ENCODE data around the gene CPNE6. TPM values are rescaled to one million over a fixed set of nuclear protein-coding genes. Genes with fewer than 3 reads are reported as not detected.

CPNE6 gene
- total and polyA plus RNA-seq, 2 of the 13 experiments (the other 11 are each of a cell fraction or from before 2014, with no cell fraction given) = not detected

DNA sequence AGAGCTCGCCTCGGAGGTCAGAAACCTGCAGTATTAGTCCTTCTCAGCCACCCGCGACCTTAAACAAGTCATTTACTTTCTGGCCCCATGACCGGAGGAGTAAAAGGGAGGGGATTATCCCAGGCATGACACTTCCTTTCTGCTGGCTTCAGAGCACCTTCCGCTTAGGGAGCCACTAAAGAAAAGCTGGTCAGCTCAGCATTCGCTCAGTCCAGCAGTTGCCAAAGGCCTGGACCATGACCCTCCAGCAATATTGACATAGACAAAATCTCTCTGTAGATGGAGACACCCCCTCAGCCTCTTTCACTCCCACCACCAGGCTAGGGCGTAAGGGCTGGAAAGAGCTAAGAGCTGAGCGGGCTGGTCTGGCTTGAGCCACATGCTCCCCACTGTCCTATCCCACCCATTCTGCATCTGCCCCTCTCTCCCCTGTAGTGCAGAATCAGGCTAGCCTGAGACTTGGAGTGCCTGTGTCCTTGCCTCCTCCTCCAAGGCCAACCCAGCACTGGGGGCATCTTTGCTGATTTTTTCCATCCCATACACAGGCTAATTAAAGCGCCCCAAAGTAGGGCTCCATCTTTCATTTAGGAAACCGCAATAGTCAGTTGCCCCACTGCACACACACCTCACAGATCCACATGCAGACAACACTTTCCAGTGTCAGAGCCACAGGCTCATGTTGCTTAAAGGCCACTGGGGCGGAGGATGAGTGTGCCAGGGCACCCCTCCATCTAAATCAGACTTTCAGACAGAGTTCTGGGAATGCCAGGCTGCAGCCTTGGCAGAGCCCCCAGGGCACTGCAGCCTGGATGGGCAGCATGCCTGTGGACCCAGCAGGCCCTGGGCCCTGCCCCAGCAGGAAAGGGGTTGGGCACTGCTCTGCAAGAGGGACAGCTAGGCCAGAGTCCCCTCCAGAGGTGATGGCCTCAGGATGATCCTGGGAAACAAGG lies 4.0 kb upstream of the CPNE6 start (continued):
- TF ChIP-seq ZNF556 (CRISPR knock-in tag; IDR thresholded peaks at IDR 0.05; ENCODE audit: borderline replicate concordance) (no peak), TAF15 (IDR thresholded peaks at IDR 0.05; ENCODE audit: low read depth, low read length, poor library complexity, severe bottlenecking) (no peak), RFXAP (CRISPR knock-in tag; IDR thresholded peaks at IDR 0.05; ENCODE audit: borderline replicate concordance) (peak; percentile 39; the same call in 1 of the 2 replicates), ZNF33B (CRISPR knock-in tag; IDR thresholded peaks at IDR 0.05) (0 out of 2 replicates have a peak, but pooled peaks have one; percentile 67), ZNF781 (CRISPR knock-in tag; IDR thresholded peaks at IDR 0.05; ENCODE audit: borderline replicate concordance, not compliant biosample characterization) (peak; percentile 68), NR2F6 (IDR thresholded peaks at IDR 0.05) (no peak), NR2F6 (CRISPR knock-in tag; IDR thresholded peaks at IDR 0.05) (0 out of 2 replicates have a peak, but pooled peaks have one; percentile 21), MAFK (conservative IDR thresholded peaks at IDR 0.05 in 1 of 2, IDR thresholded peaks at IDR 0.05 in 1 of 2; ENCODE audit: low read length in 2 of 2) (0 out of 4 replicates have a peak, but pooled peaks of 1 of the 2 experiments have one; percentile 8), RFXANK (CRISPR knock-in tag; IDR thresholded peaks at IDR 0.05) (no peak), ZNF441 (CRISPR knock-in tag; IDR thresholded peaks at IDR 0.05; ENCODE audit: borderline replicate concordance) (no peak), ZNF766 (CRISPR knock-in tag; IDR thresholded peaks at IDR 0.05; ENCODE audit: borderline replicate concordance) (0 out of 2 replicates have a peak, but pooled peaks have one; percentile 10), POLR2AphosphoS2 (IDR thresholded peaks at IDR 0.05; ENCODE audit: low read depth, low read length) (no peak), KAT7 (CRISPR knock-in tag; IDR thresholded peaks at IDR 0.05; ENCODE audit: borderline replicate concordance) (no peak), ZNF296 (CRISPR knock-in tag; conservative IDR thresholded peaks at IDR 0.05) (peak; percentile 68; the same call in 1 of the 2 replicates), MATR3 (CRISPR knock-in tag; IDR thresholded peaks at IDR 0.05) (no peak), HNRNPK (IDR thresholded peaks at IDR 0.05; ENCODE audit: low read depth, low read length, poor library complexity, severe bottlenecking) (no peak), YY1 (IDR thresholded peaks at IDR 0.05; ENCODE audit: insufficient read depth, insufficient replicate concordance, low read depth, low read length) (peak; percentile 24), NR2F2 (IDR thresholded peaks at IDR 0.05; ENCODE audit: borderline replicate concordance, low read depth) (no peak), AKAP8 (CRISPR knock-in tag; IDR thresholded peaks at IDR 0.05) (0 out of 2 replicates have a peak, but pooled peaks have one; percentile 22), ZMYM4 (CRISPR knock-in tag; IDR thresholded peaks at IDR 0.05) (peak; percentile 55; the same call in 1 of the 2 replicates), SAP130 (CRISPR knock-in tag; IDR thresholded peaks at IDR 0.05; ENCODE audit: low read depth) (peak; percentile 67)
- TF ChIP-seq, protein P1, sequence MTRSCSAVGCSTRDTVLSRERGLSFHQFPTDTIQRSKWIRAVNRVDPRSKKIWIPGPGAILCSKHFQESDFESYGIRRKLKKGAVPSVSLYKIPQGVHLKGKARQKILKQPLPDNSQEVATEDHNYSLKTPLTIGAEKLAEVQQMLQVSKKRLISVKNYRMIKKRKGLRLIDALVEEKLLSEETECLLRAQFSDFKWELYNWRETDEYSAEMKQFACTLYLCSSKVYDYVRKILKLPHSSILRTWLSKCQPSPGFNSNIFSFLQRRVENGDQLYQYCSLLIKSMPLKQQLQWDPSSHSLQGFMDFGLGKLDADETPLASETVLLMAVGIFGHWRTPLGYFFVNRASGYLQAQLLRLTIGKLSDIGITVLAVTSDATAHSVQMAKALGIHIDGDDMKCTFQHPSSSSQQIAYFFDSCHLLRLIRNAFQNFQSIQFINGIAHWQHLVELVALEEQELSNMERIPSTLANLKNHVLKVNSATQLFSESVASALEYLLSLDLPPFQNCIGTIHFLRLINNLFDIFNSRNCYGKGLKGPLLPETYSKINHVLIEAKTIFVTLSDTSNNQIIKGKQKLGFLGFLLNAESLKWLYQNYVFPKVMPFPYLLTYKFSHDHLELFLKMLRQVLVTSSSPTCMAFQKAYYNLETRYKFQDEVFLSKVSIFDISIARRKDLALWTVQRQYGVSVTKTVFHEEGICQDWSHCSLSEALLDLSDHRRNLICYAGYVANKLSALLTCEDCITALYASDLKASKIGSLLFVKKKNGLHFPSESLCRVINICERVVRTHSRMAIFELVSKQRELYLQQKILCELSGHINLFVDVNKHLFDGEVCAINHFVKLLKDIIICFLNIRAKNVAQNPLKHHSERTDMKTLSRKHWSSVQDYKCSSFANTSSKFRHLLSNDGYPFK (CRISPR knock-in tag; IDR thresholded peaks at IDR 0.05; ENCODE audit: borderline replicate concordance) = peak; percentile 58; the same call in 1 of the 2 replicates
- TF ChIP-seq, protein P2, sequence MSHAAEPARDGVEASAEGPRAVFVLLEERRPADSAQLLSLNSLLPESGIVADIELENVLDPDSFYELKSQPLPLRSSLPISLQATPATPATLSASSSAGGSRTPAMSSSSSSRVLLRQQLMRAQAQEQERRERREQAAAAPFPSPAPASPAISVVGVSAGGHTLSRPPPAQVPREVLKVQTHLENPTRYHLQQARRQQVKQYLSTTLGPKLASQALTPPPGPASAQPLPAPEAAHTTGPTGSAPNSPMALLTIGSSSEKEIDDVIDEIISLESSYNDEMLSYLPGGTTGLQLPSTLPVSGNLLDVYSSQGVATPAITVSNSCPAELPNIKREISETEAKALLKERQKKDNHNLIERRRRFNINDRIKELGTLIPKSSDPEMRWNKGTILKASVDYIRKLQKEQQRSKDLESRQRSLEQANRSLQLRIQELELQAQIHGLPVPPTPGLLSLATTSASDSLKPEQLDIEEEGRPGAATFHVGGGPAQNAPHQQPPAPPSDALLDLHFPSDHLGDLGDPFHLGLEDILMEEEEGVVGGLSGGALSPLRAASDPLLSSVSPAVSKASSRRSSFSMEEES (CRISPR knock-in tag; IDR thresholded peaks at IDR 0.05) = peak; percentile 57; the same call in 1 of the 2 replicates

All from HepG2 (cell line).